Neural progenitor cell (in vitro differentiated cells): Measurements from ENCODE around the gene TRAPPC1. TPM values are rescaled to one million over a fixed set of nuclear protein-coding genes. Genes with fewer than 3 reads are reported as not detected.
A peak's percentile ranks its signal among the peaks of the same experiment; 100 is the strongest.

Experiments
- DNase-seq: peaks from one replicate; pipeline ENCODE4 v3.0.0-alpha.2; 2016; ENCODE audit warnings: low spot score
- H2AFZ ChIP-seq: fragments of 200-600 bp; sonication (generic); replicated peaks from 2 replicates; pipeline ENCODE4 v1.6.1; 2016; ENCODE audit warnings: antibody characterized with exemption
- H3F3A ChIP-seq: fragments of 200-600 bp; sonication (generic); 2 replicates; pipeline ENCODE4 v1.6.1; 2016; ENCODE audit warnings: antibody characterized with exemption, low read depth
- H3K27ac ChIP-seq: fragments of 200-600 bp; sonication (generic); 2 replicates; pipeline ENCODE4 v1.5.1; 2016; ENCODE audit warnings: mild to moderate bottlenecking
- H3K27me3 ChIP-seq: fragments of 200-600 bp; sonication (generic); 2 replicates; pipeline ENCODE4 v1.6.1; 2016; ENCODE audit warnings: mild to moderate bottlenecking, moderate library complexity
- H3K36me3 ChIP-seq: fragments of 200-600 bp; sonication (generic); 2 replicates; pipeline ENCODE4 v1.5.1; 2016
- H3K4me1 ChIP-seq: fragments of 200-600 bp; sonication (generic); 2 replicates; pipeline ENCODE4 v1.6.1; 2016; ENCODE audit warnings: mixed run types
- H3K4me2 ChIP-seq: fragments of 200-600 bp; sonication (generic); 2 replicates; pipeline ENCODE4 v1.6.1; 2016
- H3K4me3 ChIP-seq: fragments of 200-600 bp; sonication (generic); 2 replicates; pipeline ENCODE4 v1.5.1; 2016
- H3K79me2 ChIP-seq: fragments of 200-600 bp; sonication (generic); 2 replicates; pipeline ENCODE4 v1.6.1; 2016; ENCODE audit warnings: low read depth
- H3K9ac ChIP-seq: fragments of 200-600 bp; sonication (generic); 2 replicates; pipeline ENCODE4 v1.6.1; 2016
- H3K9me3 ChIP-seq: fragments of 200-600 bp; sonication (generic); 2 replicates; pipeline ENCODE4 v1.5.1; 2016; ENCODE audit warnings: low read depth
- H4K20me1 ChIP-seq: fragments of 200-600 bp; sonication (generic); 2 replicates; pipeline ENCODE4 v1.6.1; 2016; ENCODE audit warnings: low read depth
- H3K27ac Mint-ChIP-seq: 3 replicates; pipeline ENCODE4 v1.8.0; 2021; ENCODE audit warnings: mixed read lengths
- H3K27me3 Mint-ChIP-seq: 2 replicates; pipeline ENCODE4 v1.8.0; 2022; ENCODE audit warnings: low read depth, mild to moderate bottlenecking, inconsistent platforms, moderate library complexity, mixed read lengths; ENCODE audit not compliant: insufficient read depth
- H3K36me3 Mint-ChIP-seq: 3 replicates; pipeline ENCODE4 v1.8.0; 2021; ENCODE audit warnings: mixed read lengths
- H3K4me1 Mint-ChIP-seq: 3 replicates; pipeline ENCODE4 v1.8.0; 2021; ENCODE audit warnings: mixed read lengths
- H3K4me3 Mint-ChIP-seq: 3 replicates; pipeline ENCODE4 v1.8.0; 2021; ENCODE audit warnings: mild to moderate bottlenecking, moderate library complexity, mixed read lengths
- H3K9me3 Mint-ChIP-seq: 3 replicates; pipeline ENCODE4 v1.8.0; 2020; ENCODE audit warnings: mixed read lengths
- CTCF ChIP-seq: fragments of 200-600 bp; sonication (generic); IDR thresholded peaks from 2 replicates; pipeline ENCODE4 v1.5.1; 2017; ENCODE audit warnings: antibody characterized with exemption, mild to moderate bottlenecking
- EZH2 ChIP-seq: fragments of 200-600 bp; sonication (generic); IDR thresholded peaks from 2 replicates; pipeline ENCODE4 v1.6.1; 2017; ENCODE audit warnings: antibody characterized with exemption, mild to moderate bottlenecking, moderate library complexity
- EZH2phosphoT487 ChIP-seq: fragments of 200-600 bp; sonication (generic); IDR thresholded peaks from 2 replicates; pipeline ENCODE4 v1.6.1; 2017; ENCODE audit warnings: antibody characterized with exemption
- total RNA-seq: library from RNA; depleted of rRNA; stranded (reverse); fragments of >200 nt; gene quantifications from 2 replicates; pipeline ENCODE4 v1.2.3, GENCODE V29; 2015; ENCODE audit warnings: low replicate concordance

The TRAPPC1 gene
- total RNA-seq, 1 donor from 2014 or later: 9.8 TPM

DNA sequence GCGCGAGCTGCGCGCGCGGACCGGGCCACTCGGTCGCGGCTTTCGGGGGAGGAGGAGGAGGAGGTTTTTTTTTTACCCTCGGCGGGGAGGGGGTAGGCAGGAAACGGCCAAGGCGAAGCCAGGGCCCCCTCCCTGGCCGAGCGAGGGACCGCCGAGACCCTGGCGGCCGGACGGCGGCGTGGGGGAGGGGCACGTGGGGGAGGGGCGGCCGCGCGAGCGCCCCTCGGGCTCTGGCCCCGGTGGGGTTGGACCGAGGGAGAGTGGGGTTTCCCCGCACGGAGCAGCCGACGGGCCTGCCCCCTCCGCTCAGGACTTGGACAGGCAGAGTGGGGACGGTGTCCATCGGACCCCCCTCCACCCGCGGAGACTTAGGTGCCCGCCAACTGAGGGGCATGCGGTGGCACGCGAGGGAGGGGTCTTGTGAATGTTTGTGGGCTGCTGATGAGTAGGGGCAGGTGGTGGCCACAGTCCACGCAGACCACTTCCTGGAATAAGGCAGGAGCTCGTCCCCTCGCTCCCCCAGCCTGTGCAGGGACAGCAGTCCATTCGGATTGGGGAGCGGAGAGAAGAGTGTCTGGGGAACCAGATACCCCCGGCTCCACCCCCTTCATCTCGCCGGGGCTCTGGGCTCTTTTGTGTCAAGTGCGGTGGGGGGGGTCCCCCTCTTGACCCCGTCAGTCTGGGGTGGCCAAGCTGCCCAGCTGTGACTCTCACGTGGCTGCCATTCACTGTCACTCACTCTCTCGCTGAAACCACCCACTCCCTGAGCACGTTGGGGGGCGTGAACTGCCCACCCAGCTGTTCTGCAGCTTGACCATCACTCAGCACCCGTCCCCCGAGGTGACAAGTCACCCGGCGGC is 46.1 kb downstream of the TRAPPC1 start:
- no peak overlapping the region for H3K27ac ChIP-seq
- H3K4me1 ChIP-seq: peaks cover 52% of the 10 kb centered on the region
- peak overlapping the region; percentile 95 for H3K4me2 ChIP-seq
- TF ChIP-seq EZH2phosphoT487 (no peak), CTCF (peak; percentile 5)
- peaks cover 12% of the 10 kb centered on the region for H4K20me1 ChIP-seq
- peaks cover 12% of the 10 kb centered on the region for H3K27me3 ChIP-seq
- Mint-ChIP-seq H3K27me3 (peaks cover 6% of the 10 kb centered on the region), H3K27ac (no peak overlapping the region), H3K4me1 (peaks cover 2% of the 10 kb centered on the region), H3K36me3 (peaks cover 4% of the 10 kb centered on the region), H3K9me3 (no peaks in the 10 kb centered on the region), H3K4me3 (peak overlapping the region; percentile 63)
- peak overlapping the region; percentile 88 for H3K4me3 ChIP-seq
- no peaks in the 10 kb centered on the region for H3K9me3 ChIP-seq
- no peaks in the 10 kb centered on the region for H3K79me2 ChIP-seq
- peaks cover 61% of the 10 kb centered on the region for H3F3A ChIP-seq
- DNase-seq: peak; percentile 84
- no peaks in the 10 kb centered on the region for H3K36me3 ChIP-seq
- H3K9ac ChIP-seq: no peak overlapping the region
- peak overlapping the region; percentile 83 for H2AFZ ChIP-seq

DNA sequence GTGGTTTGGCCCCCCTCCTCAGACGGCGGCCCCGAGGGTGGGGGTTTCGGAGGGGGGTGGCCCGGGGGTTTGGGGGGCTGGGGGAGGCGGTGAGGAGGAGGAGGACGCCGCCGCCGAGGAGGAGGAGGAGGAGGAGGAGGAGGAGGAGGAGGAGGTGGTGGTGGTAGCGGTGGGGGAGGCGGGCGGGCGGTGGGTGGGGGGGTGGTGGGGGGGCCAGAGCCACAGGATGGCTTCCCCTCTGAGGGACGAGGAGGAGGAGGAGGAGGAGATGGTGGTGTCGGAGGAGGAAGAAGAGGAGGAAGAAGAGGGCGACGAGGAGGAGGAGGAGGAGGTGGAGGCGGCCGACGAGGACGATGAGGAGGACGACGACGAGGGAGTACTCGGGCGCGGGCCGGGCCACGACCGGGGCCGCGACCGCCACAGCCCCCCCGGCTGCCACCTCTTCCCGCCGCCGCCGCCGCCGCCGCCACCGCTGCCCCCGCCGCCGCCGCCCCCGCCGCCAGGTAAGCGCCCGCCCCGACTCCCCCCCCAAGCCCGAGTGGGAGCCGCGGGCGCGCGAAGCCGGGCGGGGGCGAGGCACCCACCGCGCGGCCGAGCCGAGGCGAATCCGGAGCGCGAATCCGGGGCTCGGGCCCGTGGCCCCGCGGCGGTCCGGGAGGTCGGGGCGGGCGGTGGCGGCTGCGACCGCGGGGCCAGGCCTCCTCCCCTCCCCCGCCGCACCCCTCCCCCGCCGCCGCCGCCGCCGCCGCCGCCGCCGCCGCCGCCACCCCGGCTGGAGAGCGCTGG is 47.0 kb downstream of the TRAPPC1 start:
- Mint-ChIP-seq H3K4me1 (peaks cover 2% of the 10 kb centered on the region), H3K36me3 (no peaks in the 10 kb centered on the region), H3K4me3 (peak overlapping the region; percentile 83), H3K27ac (no peak overlapping the region), H3K9me3 (no peaks in the 10 kb centered on the region), H3K27me3 (peaks cover 6% of the 10 kb centered on the region)
- Histone ChIP-seq H3K4me2 (peak overlapping the region; percentile 95), H3K79me2 (no peaks in the 10 kb centered on the region), H3K27ac (no peak overlapping the region), H3K4me1 (peaks cover 48% of the 10 kb centered on the region), H3K9ac (no peak overlapping the region), H3K27me3 (peaks cover 12% of the 10 kb centered on the region), H3K9me3 (no peaks in the 10 kb centered on the region), H2AFZ (no peak overlapping the region), H4K20me1 (peaks cover 8% of the 10 kb centered on the region), H3K36me3 (no peaks in the 10 kb centered on the region), H3K4me3 (peak overlapping the region; percentile 88), H3F3A (peaks cover 59% of the 10 kb centered on the region)
- TF ChIP-seq EZH2 (no peak), EZH2phosphoT487 (no peak), CTCF (no peak)
- peak; percentile 48 for DNase-seq

DNA sequence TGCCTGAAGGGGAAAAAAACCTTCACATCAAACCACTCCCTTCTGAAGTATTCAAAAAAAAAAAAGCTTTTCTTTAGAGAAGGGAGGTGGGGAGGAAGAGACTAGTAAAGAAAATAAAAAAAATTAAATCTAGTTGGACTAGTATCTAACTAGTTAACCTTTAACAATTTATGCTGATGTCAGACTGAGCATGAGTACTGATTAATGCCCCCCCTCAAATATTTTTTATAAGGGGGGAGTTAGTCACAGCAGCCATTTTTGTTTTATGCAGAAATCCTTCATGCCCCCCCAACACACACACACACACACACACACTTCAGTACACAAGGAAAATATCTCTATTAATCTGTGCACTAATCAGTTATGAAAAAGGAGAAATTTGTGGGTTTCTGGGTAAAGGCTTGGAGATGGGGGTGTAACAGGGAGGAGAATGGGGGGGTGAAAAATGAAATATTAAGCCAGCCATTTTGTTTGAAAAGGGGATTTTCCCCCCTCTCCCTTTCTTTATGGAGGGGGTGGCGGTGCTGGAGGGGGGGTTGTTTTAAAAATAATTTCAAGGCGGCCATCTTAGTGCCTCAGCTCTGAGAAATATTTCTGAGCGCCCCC is 47.9 kb downstream of the TRAPPC1 start:
- Mint-ChIP-seq H3K4me3 (peak overlapping the region; percentile 86), H3K36me3 (no peaks in the 10 kb centered on the region), H3K4me1 (peaks cover 2% of the 10 kb centered on the region), H3K9me3 (no peaks in the 10 kb centered on the region), H3K27me3 (peaks cover 3% of the 10 kb centered on the region), H3K27ac (peak overlapping the region; percentile 74)
- H4K20me1 ChIP-seq: peaks cover 5% of the 10 kb centered on the region
- H3F3A ChIP-seq: peaks cover 52% of the 10 kb centered on the region
- peak overlapping the region; percentile 74 for H3K4me2 ChIP-seq
- peaks cover 12% of the 10 kb centered on the region for H3K27me3 ChIP-seq
- H3K9ac ChIP-seq: no peak overlapping the region
- TF ChIP-seq EZH2phosphoT487 (no peak), CTCF (no peak), EZH2 (no peak)
- H3K79me2 ChIP-seq: no peaks in the 10 kb centered on the region
- no peak for DNase-seq
- peaks cover 40% of the 10 kb centered on the region for H3K4me1 ChIP-seq
- H2AFZ ChIP-seq: no peak overlapping the region
- H3K4me3 ChIP-seq: peak overlapping the region; percentile 88
- H3K9me3 ChIP-seq: no peaks in the 10 kb centered on the region
- H3K27ac ChIP-seq: no peak overlapping the region
- no peaks in the 10 kb centered on the region for H3K36me3 ChIP-seq
